ENCODE measurements around the gene PFKFB1.

- no peak for TF ChIP-seq POLR2A (IDR thresholded peaks at IDR 0.05; ENCODE audit: low read length)
- no peak for TF ChIP-seq GATA1 (IDR thresholded peaks at IDR 0.05; ENCODE audit: low read depth, low read length)
Measured at GRCh38 chrX:54894159-54894558, 99.8 kb downstream of the PFKFB1 start.

Measured in erythroblast (primary cell).